Liver (tissue), 9 donors: ENCODE data around the gene UBTF. TPM values are rescaled to one million over a fixed set of nuclear protein-coding genes. Genes with fewer than 3 reads are reported as not detected.

Experiments
- DNase-seq: peaks from one replicate; pipeline ENCODE4 v3.0.0-alpha.2; 2017; ENCODE audit warnings: low spot score
- H3K27ac ChIP-seq, 2 donors: one replicate each; pipeline ENCODE4 v1.7.0; 2013; ENCODE audit warnings: inconsistent platforms in 2 of 2, low read length in 2 of 2, control low read depth in 1 of 2, low read depth in 1 of 2, mild to moderate bottlenecking in 1 of 2
- H3K27me3 ChIP-seq, 4 donors: one replicate each; pipeline versions ENCODE4 v1.6.1 to v1.7.0; 2013; ENCODE audit warnings: low read length in 3 of 4, inconsistent platforms in 1 of 4, mild to moderate bottlenecking in 1 of 4, moderate library complexity in 1 of 4; ENCODE audit not compliant: control insufficient read depth in 4 of 4, insufficient read depth in 4 of 4
- H3K36me3 ChIP-seq, 4 donors: one replicate each; pipeline versions ENCODE4 v1.6.1 to v1.7.0; 2013; ENCODE audit warnings: low read length in 3 of 4, mild to moderate bottlenecking in 3 of 4, low read depth in 1 of 4, moderate library complexity in 1 of 4; ENCODE audit not compliant: control insufficient read depth in 4 of 4, insufficient read depth in 3 of 4
- H3K4me1 ChIP-seq, 4 donors: one replicate each; pipeline versions ENCODE4 v1.6.1 to v1.7.0; 2013; ENCODE audit warnings: low read length in 3 of 4, mild to moderate bottlenecking in 3 of 4, moderate library complexity in 1 of 4; ENCODE audit not compliant: control insufficient read depth in 4 of 4, insufficient read depth in 4 of 4
- H3K4me3 ChIP-seq, 3 donors: one replicate each; pipeline versions ENCODE4 v1.6.1 to v1.7.0; 2013; ENCODE audit warnings: low read length in 3 of 3, control low read depth in 1 of 3, low read depth in 1 of 3, mild to moderate bottlenecking in 1 of 3
- H3K9ac ChIP-seq, 2 donors: one replicate each; pipeline ENCODE4 v1.7.0; 2013; ENCODE audit warnings: low read length in 2 of 2, mild to moderate bottlenecking in 2 of 2, moderate library complexity in 2 of 2, control low read depth in 1 of 2, low read depth in 1 of 2
- H3K9me3 ChIP-seq, 4 donors: one replicate each; pipeline versions ENCODE4 v1.6.1 to v1.7.0; 2013; ENCODE audit warnings: low read length in 3 of 4; ENCODE audit not compliant: control insufficient read depth in 4 of 4
- EGR1 ChIP-seq, 2 donors: IDR thresholded peaks; 2 replicates each; pipeline ENCODE4 v1.6.1; 2016 to 2018; ENCODE audit warnings: antibody characterized with exemption in 2 of 2, low read depth in 2 of 2
- FOXA1 ChIP-seq: IDR thresholded peaks from 2 replicates; pipeline ENCODE4 v1.6.1; 2016; ENCODE audit warnings: antibody characterized with exemption
- FOXA2 ChIP-seq: IDR thresholded peaks from 2 replicates; pipeline ENCODE4 v1.6.1; 2016; ENCODE audit warnings: antibody characterized with exemption
- GABPA ChIP-seq, 2 donors: IDR thresholded peaks in 1 of 2; conservative IDR thresholded peaks in 1 of 2; 2 replicates each; pipeline ENCODE4 v1.6.1; 2016; ENCODE audit warnings: antibody characterized with exemption in 2 of 2, mild to moderate bottlenecking in 1 of 2, moderate library complexity in 1 of 2
- HNF4G ChIP-seq: IDR thresholded peaks from 2 replicates; pipeline ENCODE4 v1.6.1; 2016; ENCODE audit warnings: antibody characterized with exemption
- JUND ChIP-seq, 2 donors: IDR thresholded peaks; 2 replicates each; pipeline ENCODE4 v1.6.1; 2016; ENCODE audit warnings: antibody characterized with exemption in 2 of 2
- NR2F2 ChIP-seq: IDR thresholded peaks from 2 replicates; pipeline ENCODE4 v1.6.1; 2016; ENCODE audit warnings: antibody characterized with exemption
- RAD21 ChIP-seq, 2 donors: IDR thresholded peaks; 2 replicates each; pipeline ENCODE4 v1.6.1; 2016; ENCODE audit warnings: antibody characterized with exemption in 2 of 2, mild to moderate bottlenecking in 2 of 2
- SP1 ChIP-seq: IDR thresholded peaks from 2 replicates; pipeline ENCODE4 v1.6.1; 2018; ENCODE audit warnings: antibody characterized with exemption, mild to moderate bottlenecking
- YY1 ChIP-seq: IDR thresholded peaks from 2 replicates; pipeline ENCODE4 v1.6.1; 2016; ENCODE audit warnings: antibody characterized with exemption, mild to moderate bottlenecking
- WGBS: extraction: QIAGEN DNeasy Blood & Tissue Kit; methylation state at CpG from one replicate; pipeline ENCODE4 v1.1.7; 2013; 5-methylcytosine and 5-hydroxymethylcytosine counted together
- polyA plus RNA-seq, 2 donors: library from polyadenylated mRNA; stranded (reverse) in 1 of 2; unstranded in 1 of 2; fragments of 200-250 nt in 1 of 2; fragments of >200 nt in 1 of 2; fragmentation: Nextera tagmentation in 1 of 2; extraction: Ambion mirVana in 1 of 2; gene quantifications; one replicate each; pipeline versions ENCODE4 v1.2.1 to v1.2.3, GENCODE V29; 2013 to 2015
- total RNA-seq, 2 donors: library from RNA; depleted of rRNA; stranded (reverse); fragments of >200 nt; gene quantifications; one replicate each; pipeline ENCODE4 v1.2.3, GENCODE V29; 2014
- TF ChIP-seq, protein P1 (sequence below): IDR thresholded peaks from 2 replicates; pipeline ENCODE4 v1.6.1; 2016; ENCODE audit warnings: antibody characterized with exemption
- TF ChIP-seq, protein P2 (sequence below): IDR thresholded peaks from 2 replicates; pipeline ENCODE4 v1.6.1; 2016; ENCODE audit warnings: antibody characterized with exemption
- TF ChIP-seq, protein P3 (sequence below): IDR thresholded peaks from 2 replicates; pipeline ENCODE4 v1.6.1; 2016; ENCODE audit warnings: antibody characterized with exemption
- TF ChIP-seq, protein P4 (sequence below): fragments of 150-350 bp; IDR thresholded peaks from 2 replicates; pipeline ENCODE4 v1.5.1; 2017; ENCODE audit warnings: improper control_type of control experiment, low read depth, low read length; ENCODE audit not compliant: missing input control
- donor health status: healthy.
- donor health status: healthy.
- donor health status: healthy.
- donor health status: healthy.
- donor health status: healthy.

Gene UBTF
- total and polyA plus RNA-seq, 4 donors = 12.5 to 39.6 (median 23.9) TPM

DNA sequence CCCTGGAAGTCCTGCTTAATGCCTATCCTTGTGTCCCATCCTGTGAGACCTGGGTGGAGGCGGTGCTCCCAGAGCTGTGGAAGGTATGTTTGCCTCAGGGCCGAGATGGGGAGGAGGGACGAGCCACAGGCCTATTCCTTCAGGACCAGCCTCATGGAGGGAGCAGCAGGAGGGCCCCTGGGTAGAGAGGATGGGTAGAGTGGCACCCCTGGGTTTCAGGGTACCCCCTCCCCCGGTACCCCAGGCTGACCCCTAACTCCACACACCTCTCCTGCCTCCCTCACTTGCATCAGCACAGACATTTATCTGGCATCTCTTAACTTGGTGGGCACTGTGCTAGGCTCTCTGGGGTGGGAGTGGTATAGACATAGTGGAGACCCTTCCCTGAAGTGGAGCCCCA, 41.8 kb downstream of the UBTF start:
- H3K4me1 ChIP-seq = no peaks in the 10 kb centered on the region
- H3K9ac ChIP-seq = no peak overlapping the region
- no peaks in the 10 kb centered on the region for H3K27me3 ChIP-seq
- WGBS = 94% methylated on average over 4 of the region's 4 CpGs
- DNase-seq = no peak
- peaks cover 2 to 13% (median 7%) of the 10 kb centered on the region in 4 donors for H3K36me3 ChIP-seq
- no peak for TF ChIP-seq SP1
- TF ChIP-seq, protein P1, sequence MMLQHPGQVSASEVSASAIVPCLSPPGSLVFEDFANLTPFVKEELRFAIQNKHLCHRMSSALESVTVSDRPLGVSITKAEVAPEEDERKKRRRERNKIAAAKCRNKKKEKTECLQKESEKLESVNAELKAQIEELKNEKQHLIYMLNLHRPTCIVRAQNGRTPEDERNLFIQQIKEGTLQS = no peak
- no peak for TF ChIP-seq FOXA1
- no peak for TF ChIP-seq HNF4G
- TF ChIP-seq GABPA (IDR thresholded peaks at IDR 0.05 in 1 of 2, conservative IDR thresholded peaks at IDR 0.05 in 1 of 2) = no peak
- TF ChIP-seq, protein P2, sequence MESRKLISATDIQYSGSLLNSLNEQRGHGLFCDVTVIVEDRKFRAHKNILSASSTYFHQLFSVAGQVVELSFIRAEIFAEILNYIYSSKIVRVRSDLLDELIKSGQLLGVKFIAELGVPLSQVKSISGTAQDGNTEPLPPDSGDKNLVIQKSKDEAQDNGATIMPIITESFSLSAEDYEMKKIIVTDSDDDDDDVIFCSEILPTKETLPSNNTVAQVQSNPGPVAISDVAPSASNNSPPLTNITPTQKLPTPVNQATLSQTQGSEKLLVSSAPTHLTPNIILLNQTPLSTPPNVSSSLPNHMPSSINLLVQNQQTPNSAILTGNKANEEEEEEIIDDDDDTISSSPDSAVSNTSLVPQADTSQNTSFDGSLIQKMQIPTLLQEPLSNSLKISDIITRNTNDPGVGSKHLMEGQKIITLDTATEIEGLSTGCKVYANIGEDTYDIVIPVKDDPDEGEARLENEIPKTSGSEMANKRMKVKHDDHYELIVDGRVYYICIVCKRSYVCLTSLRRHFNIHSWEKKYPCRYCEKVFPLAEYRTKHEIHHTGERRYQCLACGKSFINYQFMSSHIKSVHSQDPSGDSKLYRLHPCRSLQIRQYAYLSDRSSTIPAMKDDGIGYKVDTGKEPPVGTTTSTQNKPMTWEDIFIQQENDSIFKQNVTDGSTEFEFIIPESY = no peak
- TF ChIP-seq JUND (IDR thresholded peaks at IDR 0.05) = no peak
- no peak overlapping the region for H3K4me3 ChIP-seq
- no peak overlapping the region for H3K27ac ChIP-seq
- no peaks in the 10 kb centered on the region for H3K9me3 ChIP-seq

DNA sequence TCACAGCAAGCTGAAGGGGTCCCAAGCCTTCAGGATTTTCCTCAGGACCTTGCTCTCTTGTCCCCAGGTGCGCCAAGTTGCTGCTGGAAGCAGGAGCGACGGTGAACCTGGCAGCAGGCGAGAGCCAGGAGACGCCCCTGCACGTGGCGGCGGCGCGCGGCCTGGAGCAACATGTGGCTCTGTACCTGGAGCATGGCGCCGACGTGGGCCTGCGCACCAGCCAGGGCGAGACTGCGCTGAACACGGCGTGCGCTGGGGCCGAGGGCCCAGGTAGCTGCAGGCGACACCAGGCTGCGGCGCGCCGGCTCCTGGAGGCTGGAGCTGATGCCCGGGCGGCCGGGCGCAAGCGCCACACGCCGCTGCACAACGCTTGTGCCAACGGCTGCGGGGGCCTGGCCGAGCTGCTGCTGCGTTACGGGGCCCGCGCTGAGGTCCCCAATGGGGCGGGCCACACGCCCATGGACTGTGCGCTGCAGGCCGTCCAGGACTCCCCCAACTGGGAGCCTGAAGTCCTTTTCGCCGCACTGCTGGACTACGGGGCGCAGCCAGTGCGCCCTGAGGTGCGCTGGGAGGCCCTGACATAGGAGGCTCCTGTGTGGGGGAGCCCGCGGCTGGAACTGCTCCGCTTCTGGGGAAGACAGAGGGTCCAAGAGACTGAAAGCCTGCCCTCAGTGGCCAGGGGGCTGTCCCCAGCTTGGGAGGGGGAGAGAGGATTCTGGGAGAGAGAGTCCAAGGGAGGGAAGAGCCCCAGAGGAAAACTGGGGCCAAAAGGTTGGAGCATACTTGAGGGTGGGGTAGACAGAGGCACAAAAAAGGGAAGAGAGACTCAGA, 42.6 kb downstream of the UBTF start:
- WGBS = 97% methylated on average over 54 of the region's 54 CpGs
- Histone ChIP-seq H3K9ac (no peak overlapping the region), H3K36me3 (peaks cover 2 to 8% (median 4%) of the 10 kb centered on the region in 4 donors), H3K27me3 (no peaks in the 10 kb centered on the region), H3K27ac (no peak overlapping the region), H3K9me3 (no peaks in the 10 kb centered on the region), H3K4me1 (no peaks in the 10 kb centered on the region), H3K4me3 (no peak overlapping the region)
- TF ChIP-seq, protein P3, sequence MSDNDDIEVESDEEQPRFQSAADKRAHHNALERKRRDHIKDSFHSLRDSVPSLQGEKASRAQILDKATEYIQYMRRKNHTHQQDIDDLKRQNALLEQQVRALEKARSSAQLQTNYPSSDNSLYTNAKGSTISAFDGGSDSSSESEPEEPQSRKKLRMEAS = no peak
- no peak for DNase-seq

DNA sequence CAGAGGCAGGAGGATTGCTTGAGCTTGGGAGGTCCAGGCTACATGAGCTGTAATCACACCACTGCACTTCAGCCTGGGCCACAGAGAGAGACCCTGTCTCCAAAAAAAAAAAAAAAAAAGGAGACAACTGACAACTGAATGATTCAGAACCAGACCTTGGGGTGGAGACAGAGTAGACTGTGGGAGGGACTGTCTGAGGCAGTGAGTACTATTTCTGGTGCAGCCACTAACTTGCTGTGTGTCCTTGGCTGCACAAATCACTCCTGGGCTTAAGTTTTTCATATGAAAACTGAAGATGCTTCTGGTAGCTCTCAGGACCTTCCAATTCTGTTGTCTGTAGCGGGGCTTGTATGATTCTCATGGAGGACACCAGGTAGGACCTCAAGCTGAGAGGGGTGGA, 43.2 kb downstream of the UBTF start:
- H3K9me3 ChIP-seq = no peaks in the 10 kb centered on the region
- H3K36me3 ChIP-seq = peaks cover 0 to 5% (median 2%) of the 10 kb centered on the region in 4 donors
- no peak for DNase-seq
- no peak overlapping the region for H3K9ac ChIP-seq
- TF ChIP-seq NR2F2 (no peak), YY1 (no peak), FOXA1 (no peak), EGR1 (IDR thresholded peaks at IDR 0.05; ENCODE audit: low read depth in 2 of 2) (no peak), GABPA (IDR thresholded peaks at IDR 0.05 in 1 of 2, conservative IDR thresholded peaks at IDR 0.05 in 1 of 2) (no peak), RAD21 (IDR thresholded peaks at IDR 0.05) (no peak), FOXA2 (no peak)
- TF ChIP-seq, protein P4, sequence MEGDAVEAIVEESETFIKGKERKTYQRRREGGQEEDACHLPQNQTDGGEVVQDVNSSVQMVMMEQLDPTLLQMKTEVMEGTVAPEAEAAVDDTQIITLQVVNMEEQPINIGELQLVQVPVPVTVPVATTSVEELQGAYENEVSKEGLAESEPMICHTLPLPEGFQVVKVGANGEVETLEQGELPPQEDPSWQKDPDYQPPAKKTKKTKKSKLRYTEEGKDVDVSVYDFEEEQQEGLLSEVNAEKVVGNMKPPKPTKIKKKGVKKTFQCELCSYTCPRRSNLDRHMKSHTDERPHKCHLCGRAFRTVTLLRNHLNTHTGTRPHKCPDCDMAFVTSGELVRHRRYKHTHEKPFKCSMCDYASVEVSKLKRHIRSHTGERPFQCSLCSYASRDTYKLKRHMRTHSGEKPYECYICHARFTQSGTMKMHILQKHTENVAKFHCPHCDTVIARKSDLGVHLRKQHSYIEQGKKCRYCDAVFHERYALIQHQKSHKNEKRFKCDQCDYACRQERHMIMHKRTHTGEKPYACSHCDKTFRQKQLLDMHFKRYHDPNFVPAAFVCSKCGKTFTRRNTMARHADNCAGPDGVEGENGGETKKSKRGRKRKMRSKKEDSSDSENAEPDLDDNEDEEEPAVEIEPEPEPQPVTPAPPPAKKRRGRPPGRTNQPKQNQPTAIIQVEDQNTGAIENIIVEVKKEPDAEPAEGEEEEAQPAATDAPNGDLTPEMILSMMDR = no peak
- H3K27ac ChIP-seq = no peak overlapping the region
- WGBS = 100% methylated on average over 1 of the region's 1 CpG
- H3K4me3 ChIP-seq = no peak overlapping the region
- no peaks in the 10 kb centered on the region for H3K27me3 ChIP-seq
- H3K4me1 ChIP-seq = no peaks in the 10 kb centered on the region
